GM12801 (cell line): ENCODE measurements around the gene RFC3.

Source experiments
- TF ChIP-seq, protein P1 (sequence below): IDR thresholded peaks from one replicate; pipeline ENCODE4 v1.5.1; 2011; ENCODE audit warnings: control low read depth; ENCODE audit not compliant: insufficient read length; ENCODE audit errors: extremely low read depth

The RFC3 gene

DNA sequence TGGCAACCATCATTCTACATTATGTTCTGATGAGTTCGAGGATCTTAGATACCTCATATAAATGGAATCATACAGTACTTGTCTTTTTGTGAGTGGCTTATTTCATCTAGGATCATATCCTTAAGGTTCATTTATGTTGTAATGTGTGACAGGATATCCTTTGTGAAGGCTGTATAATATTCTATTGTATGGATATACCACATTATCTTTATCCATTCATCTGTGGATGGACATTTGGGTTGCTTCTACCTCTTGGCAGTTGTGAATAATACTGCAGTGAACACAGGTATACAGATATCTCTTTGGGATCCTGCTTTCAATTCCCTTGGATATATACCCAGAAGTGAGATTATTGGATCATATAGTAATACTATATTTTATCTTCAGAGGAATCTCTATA is 33.2 kb upstream of the RFC3 start:
- TF ChIP-seq, protein P1, sequence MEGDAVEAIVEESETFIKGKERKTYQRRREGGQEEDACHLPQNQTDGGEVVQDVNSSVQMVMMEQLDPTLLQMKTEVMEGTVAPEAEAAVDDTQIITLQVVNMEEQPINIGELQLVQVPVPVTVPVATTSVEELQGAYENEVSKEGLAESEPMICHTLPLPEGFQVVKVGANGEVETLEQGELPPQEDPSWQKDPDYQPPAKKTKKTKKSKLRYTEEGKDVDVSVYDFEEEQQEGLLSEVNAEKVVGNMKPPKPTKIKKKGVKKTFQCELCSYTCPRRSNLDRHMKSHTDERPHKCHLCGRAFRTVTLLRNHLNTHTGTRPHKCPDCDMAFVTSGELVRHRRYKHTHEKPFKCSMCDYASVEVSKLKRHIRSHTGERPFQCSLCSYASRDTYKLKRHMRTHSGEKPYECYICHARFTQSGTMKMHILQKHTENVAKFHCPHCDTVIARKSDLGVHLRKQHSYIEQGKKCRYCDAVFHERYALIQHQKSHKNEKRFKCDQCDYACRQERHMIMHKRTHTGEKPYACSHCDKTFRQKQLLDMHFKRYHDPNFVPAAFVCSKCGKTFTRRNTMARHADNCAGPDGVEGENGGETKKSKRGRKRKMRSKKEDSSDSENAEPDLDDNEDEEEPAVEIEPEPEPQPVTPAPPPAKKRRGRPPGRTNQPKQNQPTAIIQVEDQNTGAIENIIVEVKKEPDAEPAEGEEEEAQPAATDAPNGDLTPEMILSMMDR: no peak

DNA sequence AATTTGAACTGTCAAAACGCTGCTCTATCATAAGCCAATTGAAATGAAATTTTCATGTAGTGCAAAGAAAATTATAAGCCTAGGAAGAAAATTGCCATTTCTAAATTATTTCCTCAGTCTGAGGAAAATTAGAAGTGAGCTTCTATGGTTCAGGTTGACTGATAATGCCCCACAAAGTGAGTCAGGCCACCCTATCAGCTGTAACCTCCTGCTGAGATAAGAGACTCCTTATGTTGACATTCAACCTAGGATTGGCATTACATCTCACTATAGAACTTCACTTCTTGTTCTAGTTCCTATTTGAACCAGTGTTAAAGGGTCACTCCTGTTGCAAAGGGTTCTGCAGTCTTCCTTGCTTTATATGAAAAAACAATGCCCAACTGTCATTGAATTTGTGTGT is 32.6 kb upstream of the RFC3 start:
- TF ChIP-seq, protein P1: no peak

- TF ChIP-seq, protein P1: no peak
Observed at GRCh38 chr13:33787051-33787591, 30.8 kb upstream of the RFC3 start.

GRCh38 chr13:33789066-33789606 is 28.8 kb upstream of the RFC3 start:
- TF ChIP-seq, protein P1: no peak

DNA sequence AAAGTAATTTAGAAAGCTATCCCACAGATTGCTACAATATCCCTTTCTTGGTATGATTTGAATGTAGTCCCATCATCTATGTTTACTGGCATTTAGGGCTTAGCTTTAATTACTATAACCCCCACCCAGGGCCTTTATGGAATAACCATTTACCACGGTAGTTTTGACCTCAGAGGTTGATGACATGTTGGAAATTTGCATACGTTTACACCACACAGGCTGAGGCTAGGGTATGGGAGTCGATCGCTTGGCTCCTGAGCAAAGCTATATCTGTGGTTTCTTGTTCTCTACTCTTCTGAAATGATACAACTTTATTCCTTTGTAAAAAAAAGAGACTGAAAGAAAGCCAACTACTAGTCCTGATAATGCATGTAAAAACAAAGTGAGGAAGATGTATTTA is 28.2 kb upstream of the RFC3 start:
- TF ChIP-seq, protein P1: no peak

DNA sequence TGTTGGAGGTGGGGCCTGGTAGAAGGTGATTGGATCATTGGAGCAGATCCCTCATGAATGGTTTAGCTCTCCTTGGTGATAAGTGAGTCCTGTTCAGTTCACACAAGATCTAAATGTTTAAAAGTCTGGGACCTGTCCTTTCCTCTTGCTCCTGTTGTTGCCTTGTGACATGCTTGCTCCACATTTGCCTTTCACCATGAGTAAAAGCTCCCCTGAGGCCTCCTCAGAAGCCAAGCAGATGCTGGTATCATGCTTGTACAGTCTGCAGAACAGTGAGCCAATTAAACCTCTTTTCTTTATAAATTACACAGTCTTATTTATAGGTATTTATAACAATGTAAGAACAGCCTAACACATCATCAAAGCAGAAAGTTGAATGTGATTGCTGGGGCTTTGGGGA is 24.2 kb upstream of the RFC3 start:
- TF ChIP-seq, protein P1: no peak

- TF ChIP-seq, protein P1: no peak
Observed at GRCh38 chr13:33794576-33794975, 23.4 kb upstream of the RFC3 start.
